GM18858 (cell line): ENCODE data around the gene TMEM109.

Experiments
- ATAC-seq: cut with Tn5 transposase; IDR thresholded peaks from one replicate; pipeline ENCODE4 v1.9.1; 2021; ENCODE audit not compliant: unreplicated experiment

The TMEM109 gene

GRCh38 chr11:60960405-60960804 lies 46.4 kb downstream of the TMEM109 start:
- no peak for ATAC-seq

- ATAC-seq, result no peak
Observed at GRCh38 chr11:60964801-60965200, 50.8 kb downstream of the TMEM109 start.

- ATAC-seq, result no peak
Observed at GRCh38 chr11:60966890-60967289, 52.9 kb downstream of the TMEM109 start.

GRCh38 chr11:60968223-60968622 lies 54.3 kb downstream of the TMEM109 start:
- ATAC-seq, result no peak

GRCh38 chr11:60970369-60970774 lies 56.4 kb downstream of the TMEM109 start:
- ATAC-seq, result no peak

GRCh38 chr11:60970890-60971289 lies 56.9 kb downstream of the TMEM109 start:
- no peak for ATAC-seq

- ATAC-seq, result no peak
Observed at GRCh38 chr11:60971520-60971919, 57.6 kb downstream of the TMEM109 start, which contains the start of gene CD6. Gene CD6, plus strand, starts transcription at chr11:60971680. Its CDS starts 186 bp downstream, at chr11:60971866.

GRCh38 chr11:60972182-60973030 lies 58.4 kb downstream of the TMEM109 start:
- no peak for ATAC-seq
